GM12874 (cell line): ENCODE measurements around the gene DPYD.

ENCODE experiments used
- TF ChIP-seq, protein P1 (sequence below): IDR thresholded peaks from 2 replicates; pipeline ENCODE4 v1.5.1; 2011; ENCODE audit warnings: low read depth, mild to moderate bottlenecking, control low read depth, low read length, moderate library complexity; ENCODE audit not compliant: insufficient read depth

The DPYD gene

DNA sequence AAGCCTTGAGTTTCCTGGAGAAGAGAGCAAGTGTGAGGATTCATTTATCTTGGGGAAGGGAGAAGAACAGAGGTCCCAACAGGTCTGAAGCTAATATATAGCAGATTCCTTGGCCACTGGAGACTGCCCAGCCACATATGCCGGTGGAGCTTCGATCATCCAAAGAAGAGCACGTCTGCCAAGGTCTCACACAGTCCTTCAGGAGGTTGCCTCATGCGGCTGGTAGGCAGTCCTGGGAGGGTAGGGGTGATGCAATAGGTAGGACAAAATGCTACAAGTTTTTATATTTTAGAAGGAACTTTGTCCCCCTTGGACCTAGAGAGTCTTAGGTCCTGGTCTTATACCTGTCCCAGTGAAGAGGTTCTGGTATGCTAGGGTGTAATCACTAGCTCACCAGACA, 582.5 kb downstream of the DPYD start:
- TF ChIP-seq, protein P1, sequence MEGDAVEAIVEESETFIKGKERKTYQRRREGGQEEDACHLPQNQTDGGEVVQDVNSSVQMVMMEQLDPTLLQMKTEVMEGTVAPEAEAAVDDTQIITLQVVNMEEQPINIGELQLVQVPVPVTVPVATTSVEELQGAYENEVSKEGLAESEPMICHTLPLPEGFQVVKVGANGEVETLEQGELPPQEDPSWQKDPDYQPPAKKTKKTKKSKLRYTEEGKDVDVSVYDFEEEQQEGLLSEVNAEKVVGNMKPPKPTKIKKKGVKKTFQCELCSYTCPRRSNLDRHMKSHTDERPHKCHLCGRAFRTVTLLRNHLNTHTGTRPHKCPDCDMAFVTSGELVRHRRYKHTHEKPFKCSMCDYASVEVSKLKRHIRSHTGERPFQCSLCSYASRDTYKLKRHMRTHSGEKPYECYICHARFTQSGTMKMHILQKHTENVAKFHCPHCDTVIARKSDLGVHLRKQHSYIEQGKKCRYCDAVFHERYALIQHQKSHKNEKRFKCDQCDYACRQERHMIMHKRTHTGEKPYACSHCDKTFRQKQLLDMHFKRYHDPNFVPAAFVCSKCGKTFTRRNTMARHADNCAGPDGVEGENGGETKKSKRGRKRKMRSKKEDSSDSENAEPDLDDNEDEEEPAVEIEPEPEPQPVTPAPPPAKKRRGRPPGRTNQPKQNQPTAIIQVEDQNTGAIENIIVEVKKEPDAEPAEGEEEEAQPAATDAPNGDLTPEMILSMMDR = no peak

DNA sequence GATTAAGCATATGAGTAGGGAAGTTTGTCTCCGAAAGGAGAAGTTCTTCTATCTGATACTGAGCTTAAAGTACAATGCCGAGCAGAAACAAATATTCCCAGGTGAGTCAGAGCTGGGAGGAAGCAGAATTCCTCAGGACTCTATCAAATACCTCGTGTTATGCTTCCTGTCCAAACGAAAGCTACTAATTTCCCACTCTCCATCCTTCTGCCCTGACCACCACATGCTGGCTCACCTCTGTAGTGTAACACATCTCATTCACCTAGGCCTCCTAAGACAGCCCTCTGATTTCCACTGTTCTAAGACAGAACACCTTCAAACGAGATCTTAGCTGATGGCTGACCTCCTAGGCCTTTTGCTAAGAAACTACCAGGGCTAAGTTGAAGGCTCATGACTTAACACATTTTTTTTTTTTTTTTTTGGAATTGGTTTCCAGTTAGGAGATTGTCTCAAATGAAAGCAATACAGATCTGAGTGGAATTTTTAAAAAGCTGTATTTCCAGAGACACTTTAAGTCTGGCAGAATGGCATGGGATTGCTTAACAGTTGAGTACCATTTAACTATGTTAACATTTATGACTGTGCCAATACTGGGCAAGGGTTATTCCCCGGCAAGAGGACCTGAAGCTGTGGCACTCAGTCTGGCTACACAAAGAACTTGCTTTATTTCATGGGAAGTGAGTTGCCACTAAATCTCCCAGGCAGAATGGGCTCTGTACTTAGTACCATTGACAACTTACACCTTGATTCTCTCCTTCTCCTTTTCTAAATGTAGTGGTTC, 583.4 kb downstream of the DPYD start:
- TF ChIP-seq, protein P1 = no peak

DNA sequence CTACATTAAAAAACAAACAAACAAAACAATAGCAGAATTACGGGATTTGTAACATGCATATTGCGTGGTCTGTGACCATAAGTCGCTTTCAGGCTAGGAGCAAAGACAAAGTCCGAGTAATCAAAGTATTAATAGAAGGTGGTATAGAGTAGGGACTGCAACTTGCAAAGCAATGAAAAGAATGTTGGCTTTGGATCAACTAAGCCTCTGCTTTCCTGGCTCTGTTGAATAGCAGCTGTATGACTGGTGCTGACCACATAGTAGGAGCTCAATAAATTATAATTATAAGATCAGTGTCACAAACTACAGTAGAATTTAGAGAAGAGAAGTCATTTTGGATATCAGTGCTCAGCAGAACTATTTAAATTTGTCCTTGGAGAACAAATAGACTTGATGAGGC, 586.4 kb downstream of the DPYD start:
- TF ChIP-seq, protein P1 = no peak

DNA sequence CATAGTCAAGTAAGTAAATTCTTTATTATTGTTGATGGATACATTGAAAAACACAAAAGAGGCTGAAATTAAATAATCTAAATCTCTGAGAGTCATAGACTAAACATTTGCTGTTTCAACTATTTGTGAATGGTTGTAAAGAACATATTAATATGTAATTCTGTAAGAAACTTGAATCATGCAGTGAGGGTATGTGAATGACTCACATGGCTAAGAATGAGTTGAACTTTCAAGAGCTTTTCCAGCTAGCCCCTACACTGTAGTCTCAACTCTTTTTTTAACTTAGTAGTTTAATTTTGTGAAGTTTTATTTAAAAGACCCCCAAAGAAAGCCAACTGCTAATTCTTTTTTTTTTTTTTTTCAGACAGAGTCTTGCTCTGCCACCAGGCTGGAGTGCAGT, 588.1 kb downstream of the DPYD start:
- TF ChIP-seq, protein P1 = no peak

DNA sequence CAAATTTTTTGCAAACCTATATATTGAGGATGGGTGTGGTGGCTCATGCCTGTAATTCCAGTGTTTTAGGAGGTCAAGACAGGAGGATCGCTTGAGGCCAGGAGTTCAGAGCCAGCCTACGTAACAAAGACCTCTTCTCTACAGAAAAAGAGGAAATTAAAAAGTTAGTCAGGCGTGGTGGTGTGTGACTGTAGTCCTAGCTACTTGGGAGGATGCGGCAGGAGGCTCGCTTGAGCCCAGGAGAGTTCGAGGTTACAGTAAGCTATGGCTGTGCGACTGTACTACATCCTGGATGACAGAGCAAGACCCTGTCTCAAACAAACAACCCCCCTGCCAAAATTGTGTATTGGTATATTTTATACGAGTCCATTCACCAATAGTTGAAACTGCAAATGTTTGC, 589.7 kb downstream of the DPYD start:
- TF ChIP-seq, protein P1 = no peak

DNA sequence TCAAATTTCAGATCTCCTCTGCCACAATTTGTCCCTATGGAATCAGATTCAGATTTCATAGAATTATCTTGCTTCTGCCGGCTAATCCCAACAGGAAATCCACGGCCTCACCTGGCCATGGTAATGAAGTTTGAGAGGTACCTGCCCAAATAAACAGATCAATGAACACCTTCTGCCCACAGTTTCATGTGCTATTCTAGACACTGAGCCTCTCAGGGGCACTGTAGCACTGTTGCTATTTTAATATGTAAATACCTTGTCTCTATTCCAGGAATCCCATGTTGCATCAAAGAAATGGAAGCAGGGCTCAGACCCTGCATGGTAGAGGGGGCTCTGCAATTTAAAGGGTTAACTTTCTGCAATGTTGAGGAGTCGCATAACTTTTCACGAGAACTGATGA, 606.1 kb downstream of the DPYD start:
- TF ChIP-seq, protein P1 = no peak

DNA sequence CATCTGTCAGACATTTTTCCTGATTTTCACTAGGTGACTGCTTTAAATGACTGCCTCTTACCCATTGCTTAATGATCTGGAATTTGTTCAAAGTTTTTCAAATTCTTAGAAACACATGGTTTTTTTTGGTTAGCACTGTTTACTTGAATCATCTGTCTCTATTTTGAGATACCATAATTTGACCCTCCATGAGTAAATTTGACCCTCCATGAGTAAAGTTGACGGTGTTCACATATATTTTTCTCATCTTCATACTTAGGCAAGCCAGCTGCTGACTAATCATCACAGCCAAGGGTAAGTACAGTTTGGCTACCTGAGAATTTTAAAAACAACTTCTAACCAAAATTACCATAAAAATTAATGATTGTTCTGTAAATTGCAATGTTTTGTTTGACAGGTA, 612.7 kb downstream of the DPYD start:
- TF ChIP-seq, protein P1 = no peak
